H1 (cell line): ENCODE results near the gene DGAT2. TPM values are rescaled to one million over a fixed set of nuclear protein-coding genes. Genes with fewer than 3 reads are reported as not detected.

Experiments
- CTCF ChIA-PET: fragments of 300-600 bp; sonication (Branson Sonifier 250); formaldehyde crosslinking; loops from one replicate; lab custom pipeline; 2021; ENCODE audit not compliant: partially characterized antibody; lab: Charles Lee
- POLR2A ChIA-PET: fragments of 300-600 bp; sonication (Branson Sonifier 250); formaldehyde crosslinking; loops from one replicate; lab custom pipeline; 2021; ENCODE audit warnings: inconsistent platforms; ENCODE audit not compliant: partially characterized antibody; lab: Charles Lee
- DNase-seq, 2 experiments: peaks; one replicate each; pipeline versions ENCODE4 v3.0.0 to v3.0.0-alpha.2; 2010 to 2022; ENCODE audit warnings: low spot score in 2 of 2, low read depth in 1 of 2, mixed read lengths in 1 of 2
- FAIRE-seq: peaks from 2 replicates; lab custom pipeline; 2011; peaks lifted over from hg19 to GRCh38; lab: Jason Lieb, UNC
- H2AFZ ChIP-seq: 2 replicates; pipeline ENCODE4 v1.8.1; 2012; ENCODE audit warnings: low read length, inconsistent platforms
- H2AK5ac ChIP-seq: 2 replicates; pipeline ENCODE4 v1.6.1; 2013; ENCODE audit warnings: low read depth, low read length
- H2BK120ac ChIP-seq: replicated peaks from 2 replicates; pipeline ENCODE3; 2013; ENCODE audit warnings: low read depth, low read length, inconsistent platforms
- H2BK12ac ChIP-seq: 2 replicates; pipeline ENCODE4 v1.6.1; 2013; ENCODE audit warnings: low read depth, low read length
- H2BK15ac ChIP-seq: 2 replicates; pipeline ENCODE4 v1.6.1; 2013; ENCODE audit warnings: low read length
- H2BK20ac ChIP-seq: 2 replicates; pipeline ENCODE4 v1.6.1; 2013; ENCODE audit warnings: low read length
- H2BK5ac ChIP-seq: 2 replicates; pipeline ENCODE4 v1.6.1; 2013; ENCODE audit warnings: low read depth, low read length
- H3K14ac ChIP-seq: 2 replicates; pipeline ENCODE4 v1.6.1; 2013; ENCODE audit warnings: inconsistent platforms; ENCODE audit not compliant: insufficient read length
- H3K18ac ChIP-seq: 2 replicates; pipeline ENCODE4 v1.6.1; 2013; ENCODE audit warnings: low read length; ENCODE audit errors: extremely low read depth
- H3K23ac ChIP-seq: 2 replicates; pipeline ENCODE4 v1.6.1; 2013; ENCODE audit warnings: inconsistent platforms; ENCODE audit not compliant: insufficient read length
- H3K23me2 ChIP-seq: 2 replicates; pipeline ENCODE4 v1.6.1; 2013; ENCODE audit warnings: low read depth, low read length
- H3K27ac ChIP-seq: 2 replicates; pipeline ENCODE4 v1.6.1; 2011; ENCODE audit warnings: low read depth, low read length, inconsistent platforms
- H3K27me3 ChIP-seq, 4 experiments: replicated peaks in 1 of 4; 1 replicate in 1 of 4; 2 replicates in 3 of 4; pipeline versions ENCODE4 v1.6.1 to v1.8.1; 2011 to 2013; ENCODE audit warnings: low read length in 3 of 4, mild to moderate bottlenecking in 3 of 4, inconsistent platforms in 2 of 4, mixed read lengths in 2 of 4, moderate library complexity in 1 of 4; ENCODE audit not compliant: control insufficient read depth in 3 of 4, insufficient read depth in 3 of 4; ENCODE audit errors: extremely low read depth in 1 of 4
- H3K36me3 ChIP-seq, 4 experiments: 2 replicates each; pipeline versions ENCODE4 v1.6.1 to v1.8.1; 2011 to 2013; ENCODE audit warnings: mild to moderate bottlenecking in 4 of 4, low read length in 3 of 4, moderate library complexity in 2 of 4, control low read depth in 1 of 4, inconsistent platforms in 1 of 4; ENCODE audit not compliant: insufficient read depth in 4 of 4, control insufficient read depth in 2 of 4
- H3K4ac ChIP-seq: replicated peaks from 2 replicates; pipeline ENCODE3; 2013; ENCODE audit warnings: low read length, low read depth, mixed read lengths, inconsistent platforms; ENCODE audit not compliant: insufficient read length
- H3K4me1 ChIP-seq, 4 experiments: replicated peaks in 1 of 4; 1 replicate in 1 of 4; 2 replicates in 3 of 4; pipeline versions ENCODE4 v1.6.1 to v1.8.1; 2011 to 2013; ENCODE audit warnings: low read length in 3 of 4, inconsistent platforms in 2 of 4, mixed read lengths in 1 of 4; ENCODE audit not compliant: insufficient read depth in 4 of 4, control insufficient read depth in 3 of 4
- H3K4me2 ChIP-seq, 2 experiments: 2 replicates each; pipeline versions ENCODE4 v1.6.1 to v1.8.1; 2011 to 2013; ENCODE audit warnings: low read depth in 2 of 2, low read length in 2 of 2, control low read depth in 1 of 2, inconsistent platforms in 1 of 2, mild to moderate bottlenecking in 1 of 2; ENCODE audit not compliant: insufficient read depth in 1 of 2
- H3K4me3 ChIP-seq, 4 experiments: fragments of 200-600, 300-600 bp in 1 of 4; sonication (generic), shearing (Covaris generic), sonication (Bioruptor Twin) in 1 of 4; 2 replicates each; pipeline versions ENCODE4 v1.5.1 to v1.8.1; 2011 to 2016; ENCODE audit warnings: low read length in 4 of 4, low read depth in 3 of 4, control low read depth in 2 of 4, inconsistent platforms in 2 of 4, mild to moderate bottlenecking in 2 of 4, mixed read lengths in 1 of 4, moderate library complexity in 1 of 4; ENCODE audit not compliant: insufficient read depth in 2 of 4; ENCODE audit errors: extremely low read depth in 1 of 4
- H3K56ac ChIP-seq: replicated peaks from 2 replicates; pipeline ENCODE3; 2013; ENCODE audit warnings: low read depth, mild to moderate bottlenecking, mixed read lengths, low read length, inconsistent platforms; ENCODE audit not compliant: insufficient read length
- H3K79me1 ChIP-seq: 2 replicates; pipeline ENCODE4 v1.6.1; 2013; ENCODE audit warnings: low read depth, low read length, control low read depth
- H3K79me2 ChIP-seq, 2 experiments: 2 replicates each; pipeline versions ENCODE4 v1.6.1 to v1.8.1; 2012 to 2013; ENCODE audit warnings: low read length in 2 of 2, mild to moderate bottlenecking in 2 of 2, inconsistent platforms in 1 of 2; ENCODE audit not compliant: insufficient read depth in 2 of 2, control insufficient read depth in 1 of 2
- H3K9ac ChIP-seq, 4 experiments: replicated peaks in 1 of 4; 1 replicate in 1 of 4; 2 replicates in 3 of 4; pipeline versions ENCODE4 v1.6.1 to v1.8.1; 2011 to 2013; ENCODE audit warnings: low read depth in 3 of 4, low read length in 3 of 4, control low read depth in 2 of 4, mild to moderate bottlenecking in 2 of 4, moderate library complexity in 2 of 4, inconsistent platforms in 1 of 4; ENCODE audit errors: extremely low read depth in 1 of 4
- H3K9me3 ChIP-seq, 2 experiments: 2 replicates each; pipeline versions ENCODE4 v1.6.1 to v1.8.1; 2012 to 2013; ENCODE audit warnings: mild to moderate bottlenecking in 2 of 2, moderate library complexity in 2 of 2, control low read depth in 1 of 2, inconsistent platforms in 1 of 2, low read depth in 1 of 2, low read length in 1 of 2, mixed read lengths in 1 of 2; ENCODE audit not compliant: insufficient read depth in 2 of 2
- H4K20me1 ChIP-seq, 2 experiments: replicated peaks in 1 of 2; 2 replicates each; pipeline versions ENCODE3 to v1.8.1; 2011 to 2013; ENCODE audit warnings: inconsistent platforms in 2 of 2, low read length in 2 of 2, mild to moderate bottlenecking in 1 of 2; ENCODE audit not compliant: insufficient read depth in 2 of 2, control insufficient read depth in 1 of 2
- H4K5ac ChIP-seq: 2 replicates; pipeline ENCODE4 v1.6.1; 2013; ENCODE audit warnings: low read length, low read depth, mixed read lengths, inconsistent platforms; ENCODE audit not compliant: insufficient read length
- H4K8ac ChIP-seq: 2 replicates; pipeline ENCODE4 v1.8.0; 2013; ENCODE audit warnings: mild to moderate bottlenecking, moderate library complexity, low read length, inconsistent platforms; ENCODE audit not compliant: insufficient read depth; ENCODE audit errors: extremely low read depth
- H4K91ac ChIP-seq: replicated peaks from 2 replicates; pipeline ENCODE3; 2013; ENCODE audit warnings: low read length, mixed read lengths, inconsistent platforms; ENCODE audit not compliant: insufficient read length
- CBX8 ChIP-seq: fragments of 300-800, 300-1000 bp; sonication (generic); IDR thresholded peaks from 2 replicates; pipeline ENCODE4 v1.7.1; 2016; ENCODE audit warnings: low read depth, low read length, borderline replicate concordance
- CREB1 ChIP-seq: IDR thresholded peaks from 2 replicates; pipeline ENCODE4 v1.6.1; 2012; ENCODE audit warnings: inconsistent platforms
- EZH2 ChIP-seq: fragments of 200-600 bp; sonication (generic); IDR thresholded peaks from 2 replicates; pipeline ENCODE4 v1.7.1; 2012; ENCODE audit warnings: low read depth, mild to moderate bottlenecking, moderate library complexity, low read length, inconsistent platforms; ENCODE audit not compliant: severe bottlenecking
- JUN ChIP-seq: IDR thresholded peaks from 2 replicates; pipeline ENCODE4 v1.6.1; 2011; ENCODE audit warnings: low read depth, mild to moderate bottlenecking, improper control_type of control experiment, low read length
- POLR2AphosphoS5 ChIP-seq: IDR thresholded peaks from 2 replicates; pipeline ENCODE4 v1.6.1; 2011; ENCODE audit warnings: low read depth, low read length
- SUZ12 ChIP-seq: fragments of 200-600 bp; sonication (generic); IDR thresholded peaks from 2 replicates; pipeline ENCODE4 v1.6.1; 2012; ENCODE audit warnings: mild to moderate bottlenecking, inconsistent platforms, low read length, moderate library complexity, mixed read lengths
- TAF7 ChIP-seq: optimal IDR thresholded peaks from 2 replicates; pipeline ENCODE3; 2011; ENCODE audit warnings: low read depth, mild to moderate bottlenecking, inconsistent platforms, low read length, moderate library complexity, borderline replicate concordance
- WGBS, 2 experiments: shearing (Covaris generic) in 1 of 2; methylation state at CpG; one replicate each; pipeline versions ENCODE4 v1.1.6 to v1.1.7; 2013 to 2015; ENCODE audit warnings: low lambda C conversion rate in 2 of 2, mixed read lengths in 2 of 2, inconsistent platforms in 1 of 2, low coverage in 1 of 2, missing lambda C conversion rate in 1 of 2; ENCODE audit not compliant: insufficient replicate concordance in 2 of 2, insufficient coverage in 1 of 2, insufficient read length in 1 of 2; ENCODE audit errors: extremely low coverage in 1 of 2, missing lambda C conversion rate in 1 of 2; 5-methylcytosine and 5-hydroxymethylcytosine counted together
- polyA plus RNA-seq, 7 experiments: library from polyadenylated mRNA; depleted of rRNA in 3 of 7; stranded (reverse) in 5 of 7; unstranded in 2 of 7; fragments of >200 nt in 5 of 7; fragments of 200-250 nt in 2 of 7; gene quantifications; 1 replicate in 5 of 7; 2 replicates in 1 of 7; 4 replicates in 1 of 7; pipeline versions ENCODE4 v1.2.1 to v1.2.3, GENCODE V29; 2011 to 2013; ENCODE audit warnings: missing spikeins in 2 of 7, mixed read lengths in 2 of 7
- total RNA-seq: library from RNA; stranded (reverse); fragmentation: NEBNext Ultra II Directional; extraction: Animal tissue kit (Norgen Biotek cat#: 25700); gene quantifications from 2 replicates; pipeline ENCODE4 v1.2.1, GENCODE V29; 2021

Gene DGAT2
- total and polyA plus RNA-seq, 2 of the 8 experiments (the other 6 are each of a cell fraction or from before 2014, with no cell fraction given): 3.2 to 5.9 TPM

DNA sequence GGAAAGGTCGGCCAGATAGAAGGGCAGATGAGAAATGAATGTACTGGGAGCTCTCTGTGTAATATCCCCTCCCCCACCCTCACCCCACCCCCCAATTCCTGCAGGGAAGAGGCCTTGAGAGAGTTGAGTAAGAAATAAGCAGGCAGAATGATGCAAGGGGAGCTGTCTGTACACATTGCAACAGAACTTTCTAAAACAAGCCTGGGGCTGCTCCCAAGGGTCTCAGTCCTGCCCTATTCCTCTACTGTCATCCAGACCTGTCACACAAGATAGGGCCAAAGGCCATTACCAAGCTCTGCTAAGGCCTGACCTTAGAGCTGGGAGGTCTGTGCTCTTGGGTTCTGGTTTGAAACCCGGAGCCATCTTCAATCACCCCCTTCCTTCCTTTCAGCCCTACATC is 5.7 kb upstream of the DGAT2 start:
- H2AK5ac ChIP-seq: no peak overlapping the region
- H3K9ac ChIP-seq: no peak overlapping the region
- no peak overlapping the region for H3K4me2 ChIP-seq
- H3K9me3 ChIP-seq: peaks cover 0 to under 1% of the 10 kb centered on the region in 2 experiments; a peak in 1 of 4 replicates
- H4K20me1 ChIP-seq: no peaks in the 10 kb centered on the region
- POLR2A ChIA-PET: no interaction called here
- H3K18ac ChIP-seq: no peak overlapping the region; the same call in 1 of the 2 replicates
- no peak overlapping the region for H3K4ac ChIP-seq
- H3K4me1 ChIP-seq: peaks cover 0 to 8% (median 2%) of the 10 kb centered on the region in 4 experiments; a peak in 3 of 7 replicates
- no peak overlapping the region for H4K5ac ChIP-seq
- no peak overlapping the region for H3K14ac ChIP-seq
- DNase-seq: no peak
- peaks cover under 1 to 20% (median 13%) of the 10 kb centered on the region in 4 experiments for H3K27me3 ChIP-seq
- TF ChIP-seq SUZ12 (no peak), CBX8 (no peak), JUN (no peak), CREB1 (no peak), TAF7 (no peak), POLR2AphosphoS5 (no peak), EZH2 (no peak)
- H2BK20ac ChIP-seq: no peak overlapping the region
- no peak overlapping the region for H2BK120ac ChIP-seq
- H2AFZ ChIP-seq: no peak overlapping the region; the same call in 1 of the 2 replicates
- no peak overlapping the region for H3K23ac ChIP-seq
- 64% methylated on average over 2 of the region's 2 CpGs; no CpG with 5 or more reads in 1 of the 2 experiments for WGBS, 2 experiments
- H3K79me2 ChIP-seq: no peaks in the 10 kb centered on the region
- no peak overlapping the region for H4K91ac ChIP-seq
- H2BK5ac ChIP-seq: no peak overlapping the region
- CTCF ChIA-PET: interaction anchor here (1.0 to 2.5 kb wide), 3 partner anchors 9 to 104 kb away, joined by 3 to 12 read pairs (median 4); no protein-coding TSS in a partner anchor
- H3K4me3 ChIP-seq: no peak overlapping the region
- H3K36me3 ChIP-seq: no peaks in the 10 kb centered on the region
- H3K23me2 ChIP-seq: no peaks in the 10 kb centered on the region
- H3K79me1 ChIP-seq: no peaks in the 10 kb centered on the region
- H3K27ac ChIP-seq: no peak overlapping the region
- no peak overlapping the region for H2BK15ac ChIP-seq
- no peak for FAIRE-seq
- H2BK12ac ChIP-seq: no peak overlapping the region
- no peak overlapping the region for H4K8ac ChIP-seq
- no peak overlapping the region for H3K56ac ChIP-seq
